Measurements from ENCODE around the gene IQGAP2.

Gene IQGAP2

DNA sequence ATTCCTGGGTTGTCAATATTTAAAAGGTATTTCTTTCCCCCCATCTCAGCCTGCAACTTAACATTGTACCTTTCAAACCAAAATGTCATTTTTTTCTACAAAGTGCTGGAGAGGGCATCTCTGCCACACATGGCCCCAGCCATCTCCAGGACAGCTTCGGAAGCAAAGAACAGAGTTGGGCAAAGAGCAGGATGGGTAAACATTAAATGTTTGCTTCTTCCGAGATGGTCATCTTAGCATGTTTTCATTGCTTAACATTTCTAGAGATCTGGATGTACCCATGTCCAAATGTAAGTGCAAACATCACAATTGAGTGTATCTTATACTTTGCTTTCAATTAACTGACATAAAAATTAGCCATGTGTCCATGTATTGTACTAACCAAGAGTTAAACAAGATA lies 234.4 kb downstream of the IQGAP2 start (continued):
- TF ChIP-seq, protein P1, sequence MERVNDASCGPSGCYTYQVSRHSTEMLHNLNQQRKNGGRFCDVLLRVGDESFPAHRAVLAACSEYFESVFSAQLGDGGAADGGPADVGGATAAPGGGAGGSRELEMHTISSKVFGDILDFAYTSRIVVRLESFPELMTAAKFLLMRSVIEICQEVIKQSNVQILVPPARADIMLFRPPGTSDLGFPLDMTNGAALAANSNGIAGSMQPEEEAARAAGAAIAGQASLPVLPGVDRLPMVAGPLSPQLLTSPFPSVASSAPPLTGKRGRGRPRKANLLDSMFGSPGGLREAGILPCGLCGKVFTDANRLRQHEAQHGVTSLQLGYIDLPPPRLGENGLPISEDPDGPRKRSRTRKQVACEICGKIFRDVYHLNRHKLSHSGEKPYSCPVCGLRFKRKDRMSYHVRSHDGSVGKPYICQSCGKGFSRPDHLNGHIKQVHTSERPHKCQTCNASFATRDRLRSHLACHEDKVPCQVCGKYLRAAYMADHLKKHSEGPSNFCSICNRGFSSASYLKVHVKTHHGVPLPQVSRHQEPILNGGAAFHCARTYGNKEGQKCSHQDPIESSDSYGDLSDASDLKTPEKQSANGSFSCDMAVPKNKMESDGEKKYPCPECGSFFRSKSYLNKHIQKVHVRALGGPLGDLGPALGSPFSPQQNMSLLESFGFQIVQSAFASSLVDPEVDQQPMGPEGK (CRISPR knock-in tag; IDR thresholded peaks at IDR 0.05; ENCODE audit: borderline replicate concordance) = no peak
- TF ChIP-seq TOX (CRISPR knock-in tag; IDR thresholded peaks at IDR 0.05; ENCODE audit: borderline replicate concordance) = no peak
- TF ChIP-seq BACH2 (CRISPR knock-in tag; IDR thresholded peaks at IDR 0.05; ENCODE audit: borderline replicate concordance) = no peak
- no peak for TF ChIP-seq ZFP3 (CRISPR knock-in tag; IDR thresholded peaks at IDR 0.05)
- TF ChIP-seq, protein P2, sequence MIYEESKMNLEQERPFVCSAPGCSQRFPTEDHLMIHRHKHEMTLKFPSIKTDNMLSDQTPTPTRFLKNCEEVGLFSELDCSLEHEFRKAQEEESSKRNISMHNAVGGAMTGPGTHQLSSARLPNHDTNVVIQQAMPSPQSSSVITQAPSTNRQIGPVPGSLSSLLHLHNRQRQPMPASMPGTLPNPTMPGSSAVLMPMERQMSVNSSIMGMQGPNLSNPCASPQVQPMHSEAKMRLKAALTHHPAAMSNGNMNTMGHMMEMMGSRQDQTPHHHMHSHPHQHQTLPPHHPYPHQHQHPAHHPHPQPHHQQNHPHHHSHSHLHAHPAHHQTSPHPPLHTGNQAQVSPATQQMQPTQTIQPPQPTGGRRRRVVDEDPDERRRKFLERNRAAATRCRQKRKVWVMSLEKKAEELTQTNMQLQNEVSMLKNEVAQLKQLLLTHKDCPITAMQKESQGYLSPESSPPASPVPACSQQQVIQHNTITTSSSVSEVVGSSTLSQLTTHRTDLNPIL (CRISPR knock-in tag; IDR thresholded peaks at IDR 0.05; ENCODE audit: low read depth) = no peak

DNA sequence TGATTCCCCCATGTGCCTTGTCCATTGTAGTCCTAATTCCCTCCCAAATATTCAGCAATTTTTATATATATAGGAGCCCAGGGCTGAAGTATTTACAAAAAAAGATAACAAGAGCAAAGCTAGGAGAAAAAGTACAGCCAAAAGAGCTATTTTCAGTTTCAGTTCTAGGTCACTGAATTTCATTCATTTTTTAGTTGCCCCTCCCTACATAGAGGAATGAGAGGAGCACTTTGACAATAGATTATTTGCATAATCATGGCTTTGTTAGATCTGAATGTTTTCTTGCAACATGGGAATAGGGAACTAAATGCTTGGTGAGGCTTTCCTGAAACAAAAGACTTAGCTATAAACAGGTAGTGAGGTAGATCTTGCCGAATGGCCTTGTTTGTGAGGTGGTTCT lies 235.4 kb downstream of the IQGAP2 start:
- ATAC-seq = no peak
- TF ChIP-seq, protein P1 (CRISPR knock-in tag; IDR thresholded peaks at IDR 0.05; ENCODE audit: borderline replicate concordance) = no peak
- no peak for TF ChIP-seq OSR1 (CRISPR knock-in tag; IDR thresholded peaks at IDR 0.05)
- no peak for TF ChIP-seq ZFP30 (CRISPR knock-in tag; IDR thresholded peaks at IDR 0.05)
- TF ChIP-seq ZNF70 (CRISPR knock-in tag; IDR thresholded peaks at IDR 0.05) = no peak
- TF ChIP-seq ZFP3 (CRISPR knock-in tag; IDR thresholded peaks at IDR 0.05) = no peak
- TF ChIP-seq ZNF565 (CRISPR knock-in tag; conservative IDR thresholded peaks at IDR 0.05; ENCODE audit: low read depth) = no peak
- no peak for TF ChIP-seq ARNTL (CRISPR knock-in tag; IDR thresholded peaks at IDR 0.05; ENCODE audit: borderline replicate concordance, low read depth)
- no peak for TF ChIP-seq ZNF8 (CRISPR knock-in tag; IDR thresholded peaks at IDR 0.05)
- TF ChIP-seq GLIS3 (CRISPR knock-in tag; IDR thresholded peaks at IDR 0.05) = no peak

DNA sequence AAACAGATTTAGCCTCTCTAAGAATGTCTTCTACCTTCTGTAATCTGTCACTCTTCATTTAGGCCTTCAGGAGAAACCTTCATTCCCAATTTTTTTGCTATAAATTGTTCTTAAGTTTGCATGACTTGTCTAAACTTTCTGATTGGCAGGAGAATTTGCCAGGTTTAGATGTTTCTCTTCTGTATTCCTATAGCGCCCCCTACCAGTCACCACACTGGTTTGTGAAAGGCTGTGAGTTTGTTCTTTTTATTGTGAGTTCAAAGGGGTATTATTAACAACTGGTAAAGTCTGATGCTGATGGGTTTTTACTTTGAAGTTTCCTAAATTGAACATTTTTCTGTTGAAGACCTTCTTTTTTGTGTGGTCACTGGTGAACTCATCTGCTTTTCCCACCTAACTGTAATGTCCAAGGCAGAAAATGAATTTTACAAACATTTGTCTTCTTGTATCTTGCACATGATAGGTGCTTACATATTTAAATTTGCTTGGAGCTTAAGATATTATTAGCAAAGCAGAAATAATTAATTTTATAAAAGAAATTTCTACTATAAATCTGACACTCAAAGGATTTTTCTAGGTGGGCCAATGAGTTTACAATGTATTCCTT lies 238.5 kb downstream of the IQGAP2 start:
- ATAC-seq = peak; percentile 87
- TF ChIP-seq GLIS3 (CRISPR knock-in tag; IDR thresholded peaks at IDR 0.05) = no peak
- no peak for TF ChIP-seq RARB (CRISPR knock-in tag; IDR thresholded peaks at IDR 0.05)
- TF ChIP-seq ZC3H10 (CRISPR knock-in tag; IDR thresholded peaks at IDR 0.05) = no peak
- TF ChIP-seq, protein P3, sequence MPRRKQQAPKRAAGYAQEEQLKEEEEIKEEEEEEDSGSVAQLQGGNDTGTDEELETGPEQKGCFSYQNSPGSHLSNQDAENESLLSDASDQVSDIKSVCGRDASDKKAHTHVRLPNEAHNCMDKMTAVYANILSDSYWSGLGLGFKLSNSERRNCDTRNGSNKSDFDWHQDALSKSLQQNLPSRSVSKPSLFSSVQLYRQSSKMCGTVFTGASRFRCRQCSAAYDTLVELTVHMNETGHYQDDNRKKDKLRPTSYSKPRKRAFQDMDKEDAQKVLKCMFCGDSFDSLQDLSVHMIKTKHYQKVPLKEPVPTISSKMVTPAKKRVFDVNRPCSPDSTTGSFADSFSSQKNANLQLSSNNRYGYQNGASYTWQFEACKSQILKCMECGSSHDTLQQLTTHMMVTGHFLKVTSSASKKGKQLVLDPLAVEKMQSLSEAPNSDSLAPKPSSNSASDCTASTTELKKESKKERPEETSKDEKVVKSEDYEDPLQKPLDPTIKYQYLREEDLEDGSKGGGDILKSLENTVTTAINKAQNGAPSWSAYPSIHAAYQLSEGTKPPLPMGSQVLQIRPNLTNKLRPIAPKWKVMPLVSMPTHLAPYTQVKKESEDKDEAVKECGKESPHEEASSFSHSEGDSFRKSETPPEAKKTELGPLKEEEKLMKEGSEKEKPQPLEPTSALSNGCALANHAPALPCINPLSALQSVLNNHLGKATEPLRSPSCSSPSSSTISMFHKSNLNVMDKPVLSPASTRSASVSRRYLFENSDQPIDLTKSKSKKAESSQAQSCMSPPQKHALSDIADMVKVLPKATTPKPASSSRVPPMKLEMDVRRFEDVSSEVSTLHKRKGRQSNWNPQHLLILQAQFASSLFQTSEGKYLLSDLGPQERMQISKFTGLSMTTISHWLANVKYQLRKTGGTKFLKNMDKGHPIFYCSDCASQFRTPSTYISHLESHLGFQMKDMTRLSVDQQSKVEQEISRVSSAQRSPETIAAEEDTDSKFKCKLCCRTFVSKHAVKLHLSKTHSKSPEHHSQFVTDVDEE (CRISPR knock-in tag; IDR thresholded peaks at IDR 0.05) = no peak
- TF ChIP-seq ZNF70 (CRISPR knock-in tag; IDR thresholded peaks at IDR 0.05) = no peak
- TF ChIP-seq, protein P2 (CRISPR knock-in tag; IDR thresholded peaks at IDR 0.05; ENCODE audit: low read depth) = no peak
- TF ChIP-seq ISL1 (CRISPR knock-in tag; IDR thresholded peaks at IDR 0.05) = no peak
- TF ChIP-seq TOX (CRISPR knock-in tag; IDR thresholded peaks at IDR 0.05; ENCODE audit: borderline replicate concordance) = no peak
- no peak for TF ChIP-seq ZNF565 (CRISPR knock-in tag; conservative IDR thresholded peaks at IDR 0.05; ENCODE audit: low read depth)
- TF ChIP-seq ARNTL (CRISPR knock-in tag; IDR thresholded peaks at IDR 0.05; ENCODE audit: borderline replicate concordance, low read depth) = no peak
- no peak for TF ChIP-seq ZFP3 (CRISPR knock-in tag; IDR thresholded peaks at IDR 0.05)
- TF ChIP-seq ZNF8 (CRISPR knock-in tag; IDR thresholded peaks at IDR 0.05) = no peak

DNA sequence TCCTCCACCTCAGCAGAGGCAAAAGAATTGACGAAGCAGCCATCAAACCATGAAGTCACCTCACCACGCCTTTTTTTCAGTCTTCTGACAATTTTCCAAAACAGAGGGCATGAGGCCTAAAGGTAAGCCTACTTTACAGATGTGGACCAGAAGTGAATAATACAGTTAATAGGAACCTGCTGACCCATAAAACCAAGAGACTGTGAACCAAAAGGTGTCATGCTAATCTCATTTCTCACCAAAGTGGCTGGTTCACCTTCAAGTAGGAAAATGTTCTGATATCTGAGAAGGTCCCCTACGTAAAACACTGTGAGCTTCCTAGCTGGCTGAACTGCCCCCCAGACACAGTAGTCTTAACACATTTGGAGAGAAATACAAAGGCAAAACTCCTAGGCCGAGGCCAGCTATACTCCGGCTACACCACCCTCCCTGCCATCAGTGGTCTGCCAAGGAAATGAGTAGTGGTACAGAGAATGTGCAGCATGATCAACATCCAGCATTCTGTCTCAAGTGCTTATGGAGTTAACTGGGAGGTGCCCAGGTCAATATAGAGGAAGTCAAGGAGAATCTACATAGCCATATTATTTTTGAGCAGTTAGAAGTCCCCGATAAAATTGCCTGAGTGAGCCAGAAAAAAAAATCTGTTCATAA lies 239.4 kb downstream of the IQGAP2 start:
- ATAC-seq = peak; percentile 67
- no peak for TF ChIP-seq ESRRG (CRISPR knock-in tag; IDR thresholded peaks at IDR 0.05)
- no peak for TF ChIP-seq PPARA (CRISPR knock-in tag; IDR thresholded peaks at IDR 0.05; ENCODE audit: borderline replicate concordance)
- no peak for TF ChIP-seq ZFP3 (CRISPR knock-in tag; IDR thresholded peaks at IDR 0.05)
- TF ChIP-seq GLIS3 (CRISPR knock-in tag; IDR thresholded peaks at IDR 0.05) = no peak
- TF ChIP-seq BACH2 (CRISPR knock-in tag; IDR thresholded peaks at IDR 0.05; ENCODE audit: borderline replicate concordance) = no peak
- no peak for TF ChIP-seq ZNF565 (CRISPR knock-in tag; conservative IDR thresholded peaks at IDR 0.05; ENCODE audit: low read depth)
- no peak for TF ChIP-seq CSDC2 (CRISPR knock-in tag; IDR thresholded peaks at IDR 0.05)
- TF ChIP-seq, protein P3 (CRISPR knock-in tag; IDR thresholded peaks at IDR 0.05) = no peak
- no peak for TF ChIP-seq ZNF70 (CRISPR knock-in tag; IDR thresholded peaks at IDR 0.05)

Data from SK-N-SH treated with all-trans-retinoic acid at 6 μM for 48 hours (cell line).